Natural killer cell (primary cell): ENCODE measurements around the gene SAMD5. TPM values are rescaled to one million over a fixed set of nuclear protein-coding genes. Genes with fewer than 3 reads are reported as not detected.

ENCODE experiments used
- ATAC-seq, 3 donors: fragments of 150-1000 bp in 2 of 3; fragments of 200-7000 bp in 1 of 3; cut with Tn5 transposase; 1 replicate in 1 of 3; 2 replicates in 2 of 3; pipeline ENCODE4 v1.10.0; 2021; ENCODE audit warnings: mild to moderate bottlenecking in 2 of 3, moderate library complexity in 2 of 3
- DNase-seq, 2 donors: peaks; one replicate each; pipeline versions ENCODE4 v3.0.0 to v3.0.0-alpha.2; 2013 to 2021; ENCODE audit warnings: mixed read lengths in 1 of 2
- H3K27ac ChIP-seq: one replicate; pipeline ENCODE4 v1.5.1; 2013; ENCODE audit warnings: mild to moderate bottlenecking, low read length
- H3K27me3 ChIP-seq: one replicate; pipeline ENCODE4 v1.6.1; 2013; ENCODE audit warnings: low read length; ENCODE audit not compliant: control insufficient read depth, insufficient read depth
- H3K36me3 ChIP-seq: one replicate; pipeline ENCODE4 v1.6.1; 2013; ENCODE audit warnings: low read length; ENCODE audit not compliant: control insufficient read depth, insufficient read depth
- H3K4me1 ChIP-seq: one replicate; pipeline ENCODE4 v1.6.1; 2013; ENCODE audit warnings: low read length; ENCODE audit not compliant: control insufficient read depth, insufficient read depth
- H3K4me3 ChIP-seq: one replicate; pipeline ENCODE4 v1.5.1; 2013; ENCODE audit warnings: low read length
- H3K9me3 ChIP-seq: one replicate; pipeline ENCODE4 v1.6.1; 2013; ENCODE audit warnings: low read length; ENCODE audit not compliant: control insufficient read depth, insufficient read depth
- H3K27ac Mint-ChIP-seq, 2 donors: one replicate each; pipeline ENCODE4 v1.8.0; 2022; ENCODE audit warnings: mild to moderate bottlenecking in 2 of 2, mixed read lengths in 2 of 2, moderate library complexity in 1 of 2
- H3K27me3 Mint-ChIP-seq, 2 donors: one replicate each; pipeline ENCODE4 v1.8.0; 2022; ENCODE audit warnings: low read depth in 2 of 2, mixed read lengths in 2 of 2
- H3K36me3 Mint-ChIP-seq: one replicate; pipeline ENCODE4 v1.8.0; 2022; ENCODE audit warnings: mixed read lengths
- H3K4me1 Mint-ChIP-seq, 2 donors: one replicate each; pipeline ENCODE4 v1.8.0; 2022; ENCODE audit warnings: mixed read lengths in 2 of 2
- H3K4me3 Mint-ChIP-seq: one replicate; pipeline ENCODE4 v1.8.0; 2022; ENCODE audit warnings: mild to moderate bottlenecking, moderate library complexity, mixed read lengths
- H3K9me3 Mint-ChIP-seq, 2 donors: one replicate each; pipeline ENCODE4 v1.8.0; 2022; ENCODE audit warnings: mixed read lengths in 2 of 2
- WGBS: methylation state at CpG from one replicate; pipeline ENCODE4 v1.1.7; 2013; ENCODE audit warnings: missing lambda C conversion rate; ENCODE audit not compliant: insufficient coverage; 5-methylcytosine and 5-hydroxymethylcytosine counted together
- intact Hi-C: fragments of 100-400 bp; cut with micrococcal nuclease; formaldehyde crosslinking; loops from one replicate; pipeline ENCODE4 v1.14.2; 2022
- total RNA-seq, 4 donors: library from RNA; stranded (reverse); fragments of 120-200 nt in 1 of 4; gene quantifications; one replicate each; pipeline versions ENCODE4 v1.2.3 to v1.2.4, GENCODE V29; 2013 to 2022
- TF ChIP-seq, protein P1 (sequence below): fragments of 200-600 bp; IDR thresholded peaks from one replicate; pipeline ENCODE4 v1.8.0; 2022; ENCODE audit warnings: antibody characterized with exemption

Gene SAMD5
- total RNA-seq, 3 donors from 2014 or later (not counting 1 experiment from before 2014, with no cell fraction given), result not detected

DNA sequence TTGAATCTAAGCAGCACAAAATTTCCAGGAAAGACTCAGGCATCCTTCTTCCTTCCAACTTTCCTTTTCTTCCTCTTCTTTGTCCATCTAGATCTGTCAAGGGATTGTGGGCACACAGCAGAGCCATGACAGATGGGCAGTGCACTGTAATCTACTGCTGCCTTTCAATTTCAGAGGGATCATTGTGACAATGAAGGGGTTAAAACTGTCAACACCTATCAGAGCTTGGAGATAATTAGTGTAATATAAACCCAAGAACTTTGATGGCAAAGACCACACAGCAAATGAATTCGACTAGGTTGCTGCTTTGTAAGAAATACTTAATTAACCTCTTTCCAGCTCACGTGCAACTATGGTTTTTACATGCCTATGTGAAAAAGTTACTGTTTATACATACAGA lies 55.0 kb downstream of the SAMD5 start:
- Histone ChIP-seq H3K4me3 (no peak overlapping the region), H3K36me3 (no peaks in the 10 kb centered on the region), H3K27ac (no peak overlapping the region), H3K4me1 (no peaks in the 10 kb centered on the region), H3K27me3 (no peaks in the 10 kb centered on the region), H3K9me3 (no peaks in the 10 kb centered on the region)
- 80% methylated on average over 2 of the region's 2 CpGs for WGBS
- Mint-ChIP-seq H3K27ac (no peak overlapping the region), H3K4me3 (no peak overlapping the region), H3K27me3 (no peaks in the 10 kb centered on the region), H3K36me3 (no peaks in the 10 kb centered on the region), H3K4me1 (no peaks in the 10 kb centered on the region), H3K9me3 (peaks cover 2 to 3% of the 10 kb centered on the region in 2 donors)
- no peak for DNase-seq
- intact Hi-C loops, result no loop called here
- TF ChIP-seq, protein P1, sequence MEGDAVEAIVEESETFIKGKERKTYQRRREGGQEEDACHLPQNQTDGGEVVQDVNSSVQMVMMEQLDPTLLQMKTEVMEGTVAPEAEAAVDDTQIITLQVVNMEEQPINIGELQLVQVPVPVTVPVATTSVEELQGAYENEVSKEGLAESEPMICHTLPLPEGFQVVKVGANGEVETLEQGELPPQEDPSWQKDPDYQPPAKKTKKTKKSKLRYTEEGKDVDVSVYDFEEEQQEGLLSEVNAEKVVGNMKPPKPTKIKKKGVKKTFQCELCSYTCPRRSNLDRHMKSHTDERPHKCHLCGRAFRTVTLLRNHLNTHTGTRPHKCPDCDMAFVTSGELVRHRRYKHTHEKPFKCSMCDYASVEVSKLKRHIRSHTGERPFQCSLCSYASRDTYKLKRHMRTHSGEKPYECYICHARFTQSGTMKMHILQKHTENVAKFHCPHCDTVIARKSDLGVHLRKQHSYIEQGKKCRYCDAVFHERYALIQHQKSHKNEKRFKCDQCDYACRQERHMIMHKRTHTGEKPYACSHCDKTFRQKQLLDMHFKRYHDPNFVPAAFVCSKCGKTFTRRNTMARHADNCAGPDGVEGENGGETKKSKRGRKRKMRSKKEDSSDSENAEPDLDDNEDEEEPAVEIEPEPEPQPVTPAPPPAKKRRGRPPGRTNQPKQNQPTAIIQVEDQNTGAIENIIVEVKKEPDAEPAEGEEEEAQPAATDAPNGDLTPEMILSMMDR, result no peak
- no peak for ATAC-seq

DNA sequence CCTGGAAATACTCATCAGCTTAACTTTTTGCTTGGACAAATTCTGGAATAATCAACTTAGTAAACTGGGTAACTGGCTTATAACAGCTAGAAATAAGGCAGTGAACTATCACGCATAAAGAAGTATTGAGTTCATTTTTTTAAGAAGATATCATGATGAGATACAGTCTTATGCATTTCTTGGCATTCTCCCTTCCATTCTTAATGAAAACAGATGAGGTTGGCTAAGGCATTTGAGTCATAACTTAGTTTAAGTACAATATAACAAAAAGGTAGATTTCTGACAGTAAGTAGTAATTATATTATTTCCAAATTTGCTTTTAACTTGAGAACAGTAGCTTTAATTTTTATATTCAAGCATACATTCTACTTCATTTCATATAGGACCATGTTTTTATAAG lies 56.1 kb downstream of the SAMD5 start:
- Mint-ChIP-seq H3K4me3 (no peak overlapping the region), H3K27ac (no peak overlapping the region), H3K4me1 (no peaks in the 10 kb centered on the region), H3K27me3 (no peaks in the 10 kb centered on the region), H3K36me3 (no peaks in the 10 kb centered on the region), H3K9me3 (no peaks in the 10 kb centered on the region)
- Histone ChIP-seq H3K4me1 (no peaks in the 10 kb centered on the region), H3K4me3 (no peak overlapping the region), H3K27ac (no peak overlapping the region), H3K9me3 (no peaks in the 10 kb centered on the region), H3K36me3 (no peaks in the 10 kb centered on the region), H3K27me3 (no peaks in the 10 kb centered on the region)
- DNase-seq, result no peak
- TF ChIP-seq, protein P1, result no peak
- WGBS, result no CpG with 5 or more reads among the region's 1 CpG
- no peak for ATAC-seq
- intact Hi-C loops, result no loop called here

DNA sequence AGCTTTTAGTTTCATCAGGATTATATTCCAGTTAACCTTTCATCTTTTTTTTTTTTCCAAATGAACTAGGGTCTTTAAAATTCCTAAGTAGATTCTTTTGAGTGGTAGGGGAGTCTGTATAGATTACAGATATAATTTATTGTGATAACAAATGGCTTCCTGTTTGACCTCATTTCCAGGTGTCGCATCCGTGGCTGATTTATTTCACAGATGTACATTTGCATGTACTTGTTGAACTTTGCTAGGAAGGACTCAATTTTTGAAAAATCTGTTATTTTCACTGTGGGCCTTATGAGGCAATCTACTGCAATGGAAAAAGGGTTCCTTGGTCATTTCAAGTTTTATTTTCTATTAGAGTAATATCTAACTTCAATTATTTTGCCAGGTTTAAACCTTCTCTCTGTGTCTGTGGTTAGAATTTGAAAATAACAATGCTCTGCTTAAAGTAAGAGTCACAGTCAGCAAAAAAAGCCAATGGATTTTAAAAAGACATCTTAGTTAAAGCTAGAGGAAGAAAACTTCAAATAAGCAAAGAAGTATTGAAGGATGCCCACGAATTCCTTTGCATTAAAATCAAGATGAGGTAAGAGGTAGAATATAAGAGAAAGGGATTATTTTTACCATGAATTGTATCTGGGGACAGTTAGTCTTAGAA lies 57.9 kb downstream of the SAMD5 start:
- H3K4me1 ChIP-seq, result no peaks in the 10 kb centered on the region
- no peak for ATAC-seq
- H3K27ac ChIP-seq, result no peak overlapping the region
- H3K36me3 Mint-ChIP-seq, result no peaks in the 10 kb centered on the region
- no peak overlapping the region for H3K27ac Mint-ChIP-seq
- 51% methylated on average over 3 of the region's 3 CpGs for WGBS
- H3K4me3 ChIP-seq, result no peak overlapping the region
- H3K4me3 Mint-ChIP-seq, result no peak overlapping the region
- TF ChIP-seq, protein P1, result no peak
- H3K27me3 Mint-ChIP-seq, result no peaks in the 10 kb centered on the region
- intact Hi-C loops, result no loop called here
- H3K9me3 Mint-ChIP-seq, result no peaks in the 10 kb centered on the region
- no peaks in the 10 kb centered on the region for H3K36me3 ChIP-seq
- H3K9me3 ChIP-seq, result no peaks in the 10 kb centered on the region
- no peaks in the 10 kb centered on the region for H3K4me1 Mint-ChIP-seq
- no peaks in the 10 kb centered on the region for H3K27me3 ChIP-seq
- no peak for DNase-seq

DNA sequence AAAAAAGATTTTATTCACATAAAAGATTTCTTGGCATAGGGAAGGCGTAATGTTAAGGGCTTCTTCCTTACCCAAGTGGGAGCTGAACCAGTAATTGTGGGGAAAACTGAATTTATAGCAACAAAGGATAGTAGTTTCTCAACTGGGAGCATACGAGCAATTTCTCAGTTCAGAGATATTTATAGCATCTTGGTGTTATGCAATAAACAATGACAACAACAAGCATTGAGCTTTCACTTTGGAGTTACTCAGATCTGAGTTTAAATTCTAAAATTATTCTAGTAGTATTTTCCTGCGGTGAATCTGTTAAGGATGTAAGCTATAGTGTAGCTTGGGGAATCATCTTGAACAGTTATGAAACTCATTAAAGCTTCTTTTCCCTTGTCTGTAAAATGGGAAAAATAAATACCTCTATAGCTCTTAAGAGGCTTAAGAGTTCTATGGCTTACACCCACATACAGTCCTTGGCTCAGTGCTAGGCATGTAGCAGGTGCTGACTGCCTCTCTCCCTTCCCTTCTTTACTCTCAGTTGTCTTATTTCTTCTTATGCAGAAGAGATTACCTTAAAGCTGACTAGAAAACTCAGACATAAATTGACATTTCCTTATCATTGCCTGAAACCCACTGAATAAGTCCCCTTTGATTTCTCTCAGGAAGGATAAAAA lies 58.8 kb downstream of the SAMD5 start:
- intact Hi-C loops, result no loop called here

More for the DNA sequence above, 58.8 kb downstream of the SAMD5 start:
- Histone ChIP-seq H3K27ac (no peak overlapping the region), H3K27me3 (no peaks in the 10 kb centered on the region), H3K4me3 (no peak overlapping the region), H3K9me3 (no peaks in the 10 kb centered on the region), H3K4me1 (no peaks in the 10 kb centered on the region), H3K36me3 (no peaks in the 10 kb centered on the region)
- ATAC-seq (no peak), DNase-seq (no peak)
- TF ChIP-seq, protein P1, result no peak
- Mint-ChIP-seq H3K9me3 (no peaks in the 10 kb centered on the region), H3K27ac (no peak overlapping the region), H3K4me1 (no peaks in the 10 kb centered on the region), H3K4me3 (no peak overlapping the region), H3K36me3 (no peaks in the 10 kb centered on the region), H3K27me3 (no peaks in the 10 kb centered on the region)
- 92% methylated on average over 2 of the region's 3 CpGs for WGBS
